Inflammatory macrophage (primary cell): ENCODE measurements around the gene OR7D4.

Experiments used
- DNase-seq, 2 donors: peaks; one replicate each; pipeline ENCODE4 v3.0.0-alpha.2; 2020 to 2022
- total RNA-seq, 18 experiments: gene quantifications; one replicate each; lab custom pipeline; 2026; ENCODE audit warnings: mixed read lengths in 6 of 18, inconsistent platforms in 2 of 18; lab: John Stamatoyannopoulos, UW

Gene OR7D4
- 0 to 0.12 (median 0) reads per million in 18 experiments for total RNA-seq

GRCh38 chr19:9219489-9219888 lies at the start of gene OR7D4:
Gene OR7D4 (minus strand): TSS chr19:9219589. CDS start chr19:9214837, 4,752 bp downstream.
- no peak for DNase-seq

DNA sequence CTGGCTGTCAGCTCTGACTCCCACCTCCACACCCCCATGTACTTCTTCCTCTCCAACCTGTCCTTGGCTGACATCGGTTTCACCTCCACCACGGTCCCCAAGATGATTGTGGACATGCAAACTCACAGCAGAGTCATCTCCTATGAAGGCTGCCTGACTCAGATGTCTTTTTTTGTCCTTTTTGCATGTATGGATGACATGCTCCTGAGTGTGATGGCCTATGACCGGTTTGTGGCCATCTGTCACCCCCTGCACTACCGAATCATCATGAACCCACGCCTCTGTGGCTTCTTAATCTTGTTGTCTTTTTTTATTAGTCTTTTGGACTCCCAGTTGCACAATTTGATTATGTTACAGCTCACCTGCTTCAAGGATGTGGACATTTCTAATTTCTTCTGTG lies 31.8 kb upstream of the OR7D4 start:
- DNase-seq: no peak

DNA sequence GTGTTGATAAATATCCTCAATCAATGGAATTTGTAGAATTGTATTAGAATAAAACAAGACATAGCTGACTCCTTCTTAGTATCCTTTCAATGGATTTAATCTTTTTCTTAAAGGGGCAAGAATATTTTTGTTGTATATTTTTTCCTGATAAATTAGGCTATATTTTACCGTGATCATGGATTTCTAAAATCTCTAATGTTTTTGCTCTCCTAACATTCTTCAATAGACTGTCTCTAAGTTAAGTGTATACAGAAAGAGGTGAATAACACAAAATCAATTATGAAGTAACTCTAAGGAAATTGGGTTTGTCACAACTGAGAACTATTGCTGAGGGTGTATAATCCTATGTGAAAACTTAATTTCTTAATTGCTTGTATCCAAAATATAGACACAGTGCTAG lies 31.2 kb upstream of the OR7D4 start, which contains the start of gene OR7E24:
Gene OR7E24 (plus strand): TSS at position 301 of the 400 bp plus-strand sequence. CDS start 114 bp downstream, outside the sequence.
- DNase-seq: no peak

- DNase-seq: peak; percentile 54 to 64
Observed at GRCh38 chr19:9205501-9206113, 13.8 kb downstream of the OR7D4 start.

DNA sequence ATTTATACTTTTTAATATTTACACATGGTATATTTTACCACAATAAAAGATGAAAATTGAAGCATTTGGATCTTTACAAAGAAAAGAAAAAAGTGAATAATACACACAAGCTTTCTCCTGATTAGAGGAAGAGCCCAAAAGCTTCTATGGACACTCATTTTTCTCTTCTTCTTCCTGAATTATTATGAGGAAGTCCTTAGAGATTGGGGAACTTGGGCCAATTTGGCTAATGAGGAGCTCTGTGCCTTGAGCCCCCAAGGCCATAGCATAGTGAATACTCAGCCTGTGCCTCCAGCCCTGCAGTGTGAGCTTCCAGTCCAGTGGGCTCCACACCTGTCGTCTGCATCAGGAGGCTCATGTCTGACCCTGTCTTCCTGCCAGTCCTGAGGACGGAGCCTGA lies 21.3 kb downstream of the OR7D4 start:
- peak; percentile 15 to 48 for DNase-seq

- DNase-seq: no peak
Observed at GRCh38 chr19:9189535-9189934, 29.9 kb downstream of the OR7D4 start.

DNA sequence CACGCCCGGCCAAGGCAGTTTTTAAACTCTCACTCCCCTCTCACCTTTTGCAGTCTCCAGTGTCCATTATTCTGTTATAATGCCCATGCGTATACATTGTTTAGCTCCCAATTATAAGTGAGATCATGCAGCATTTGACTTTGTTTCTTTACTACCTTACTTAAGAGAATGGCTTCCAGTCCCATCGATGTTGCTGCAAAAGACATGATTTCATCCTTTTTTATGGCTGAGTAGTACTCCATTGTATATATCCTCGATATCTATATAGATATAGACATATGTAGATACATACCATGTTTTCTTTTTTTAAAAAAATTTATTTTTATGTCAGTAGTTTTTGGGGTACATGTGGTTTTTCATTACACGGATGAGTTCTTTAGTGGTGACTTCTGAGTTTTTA lies 32.2 kb downstream of the OR7D4 start:
- DNase-seq: no peak

GRCh38 chr19:9183000-9183399 lies 36.4 kb downstream of the OR7D4 start:
- DNase-seq: no peak

GRCh38 chr19:9178901-9179300 lies 40.5 kb downstream of the OR7D4 start, which contains the start of gene OR7D2:
Gene OR7D2 (plus strand): TSS chr19:9178979. CDS start chr19:9185782, 6,803 bp downstream.
- DNase-seq: no peak

DNA sequence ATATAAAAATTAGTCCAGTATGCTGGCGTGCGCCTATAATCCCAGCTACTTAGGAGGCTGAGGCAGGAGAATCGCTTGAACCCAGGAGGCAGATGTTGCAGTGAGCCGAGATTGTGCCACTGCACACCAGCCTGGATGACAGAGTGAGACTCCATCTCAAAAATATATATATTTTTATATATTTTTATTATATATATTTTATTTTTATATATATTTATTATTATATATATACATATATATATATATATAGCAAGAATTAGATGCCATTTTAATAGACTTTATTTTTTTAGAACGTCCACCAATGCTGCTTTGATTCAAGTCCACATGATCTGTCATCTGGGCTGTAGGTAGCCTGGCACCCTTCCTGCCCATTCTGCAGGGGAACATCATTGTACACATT lies 44.1 kb downstream of the OR7D4 start:
- DNase-seq: no peak

- DNase-seq: no peak
Observed at GRCh38 chr19:9171393-9171991, 47.9 kb downstream of the OR7D4 start.

- peak; percentile 6 to 14 for DNase-seq
Observed at GRCh38 chr19:9166846-9167245, 52.5 kb downstream of the OR7D4 start.

GRCh38 chr19:9165261-9165660 lies 54.1 kb downstream of the OR7D4 start:
- no peak for DNase-seq

DNA sequence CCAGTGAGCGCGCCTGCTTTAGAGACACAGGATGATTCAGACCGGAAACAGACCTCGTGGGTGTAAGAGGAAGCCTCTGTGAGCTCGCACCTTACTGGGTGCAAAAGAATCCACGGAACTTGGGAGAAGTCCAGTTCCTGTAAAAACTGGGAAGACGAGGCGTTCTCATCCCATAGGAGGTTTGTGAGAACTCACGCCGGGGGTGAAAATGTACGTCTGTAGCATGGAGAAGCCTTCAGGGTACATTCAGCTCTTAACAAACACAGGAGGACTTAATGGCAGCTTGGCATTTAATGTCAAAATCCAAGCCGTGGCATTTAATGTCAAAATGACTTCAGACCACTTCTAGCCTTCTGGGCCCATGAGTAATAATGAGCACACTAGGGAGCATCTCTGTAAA lies 58.0 kb downstream of the OR7D4 start:
- DNase-seq: no peak
